ENCODE measurements around the gene G2E3.
"Not testable (repeated sequence)": the region's sequence is repeated elsewhere in the genome, so short reads cannot be mapped to it uniquely, and the experiment has no call there.

G2E3 gene, protein sequence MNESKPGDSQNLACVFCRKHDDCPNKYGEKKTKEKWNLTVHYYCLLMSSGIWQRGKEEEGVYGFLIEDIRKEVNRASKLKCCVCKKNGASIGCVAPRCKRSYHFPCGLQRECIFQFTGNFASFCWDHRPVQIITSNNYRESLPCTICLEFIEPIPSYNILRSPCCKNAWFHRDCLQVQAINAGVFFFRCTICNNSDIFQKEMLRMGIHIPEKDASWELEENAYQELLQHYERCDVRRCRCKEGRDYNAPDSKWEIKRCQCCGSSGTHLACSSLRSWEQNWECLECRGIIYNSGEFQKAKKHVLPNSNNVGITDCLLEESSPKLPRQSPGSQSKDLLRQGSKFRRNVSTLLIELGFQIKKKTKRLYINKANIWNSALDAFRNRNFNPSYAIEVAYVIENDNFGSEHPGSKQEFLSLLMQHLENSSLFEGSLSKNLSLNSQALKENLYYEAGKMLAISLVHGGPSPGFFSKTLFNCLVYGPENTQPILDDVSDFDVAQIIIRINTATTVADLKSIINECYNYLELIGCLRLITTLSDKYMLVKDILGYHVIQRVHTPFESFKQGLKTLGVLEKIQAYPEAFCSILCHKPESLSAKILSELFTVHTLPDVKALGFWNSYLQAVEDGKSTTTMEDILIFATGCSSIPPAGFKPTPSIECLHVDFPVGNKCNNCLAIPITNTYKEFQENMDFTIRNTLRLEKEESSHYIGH

GRCh38 chr14:30558675-30559555, at the start of gene G2E3:
Gene G2E3, plus strand, starts transcription at chr14:30559158. Its CDS starts 21,922 bp downstream, at chr14:30581080.
- DNase-seq (ENCODE audit: low read depth in 1 of 2, low spot score in 1 of 2), result peak; percentile 68 to 85

GRCh38 chr14:30517737-30518136, 41.2 kb upstream of the G2E3 start:
- no peak for DNase-seq (ENCODE audit: low read depth in 1 of 2, low spot score in 1 of 2)

- no peak for DNase-seq (ENCODE audit: low read depth in 1 of 2, low spot score in 1 of 2)
Observed at GRCh38 chr14:30518867-30519560, 39.9 kb upstream of the G2E3 start.

- DNase-seq (ENCODE audit: low read depth in 1 of 2, low spot score in 1 of 2), result no peak
Observed at GRCh38 chr14:30519961-30520360, 39.0 kb upstream of the G2E3 start.

DNA sequence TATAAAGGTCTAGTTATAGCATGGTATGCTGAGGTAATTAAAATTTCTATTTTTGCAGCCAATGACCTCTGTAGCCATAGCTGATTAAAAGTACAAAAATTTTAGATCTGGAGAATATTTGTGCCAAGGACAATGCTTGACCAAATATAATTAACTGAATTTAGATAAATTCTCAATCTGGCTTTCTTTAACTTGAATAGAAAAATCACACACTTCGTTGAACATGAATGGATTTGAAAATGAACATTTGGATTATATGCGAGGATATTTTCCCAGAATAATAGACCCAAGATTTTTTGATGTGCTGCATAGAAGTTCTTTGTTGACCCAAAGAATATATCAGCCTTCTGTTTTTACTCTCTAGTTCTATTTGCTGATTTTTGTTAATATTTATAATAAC, 38.4 kb upstream of the G2E3 start:
- no peak for DNase-seq (ENCODE audit: low read depth in 1 of 2, low spot score in 1 of 2)

- DNase-seq (ENCODE audit: low read depth in 1 of 2, low spot score in 1 of 2), result no peak
Observed at GRCh38 chr14:30521899-30522736, 36.8 kb upstream of the G2E3 start.

GRCh38 chr14:30525833-30526232, 33.1 kb upstream of the G2E3 start:
- DNase-seq (ENCODE audit: low read depth in 1 of 2, low spot score in 1 of 2), result no peak

DNA sequence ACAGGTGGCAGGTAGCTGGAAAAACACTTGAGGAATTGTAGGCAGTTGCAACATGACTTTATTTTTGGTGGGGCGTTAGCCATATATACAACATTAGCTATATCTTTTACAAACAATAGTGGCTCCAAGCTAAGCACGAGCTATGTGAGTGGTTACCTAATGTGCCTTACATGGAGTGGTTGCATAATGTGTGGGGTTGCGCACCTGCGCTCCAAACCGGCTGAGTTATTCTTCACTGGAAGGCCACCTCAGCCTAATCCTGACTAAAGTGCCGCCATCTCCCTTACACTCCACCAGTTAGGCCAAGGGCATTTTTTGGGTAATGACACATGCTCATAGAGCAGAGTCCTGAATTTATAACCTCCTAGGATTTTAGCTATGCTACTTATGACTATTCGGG, 31.8 kb upstream of the G2E3 start:
- no peak for DNase-seq (ENCODE audit: low read depth in 1 of 2, low spot score in 1 of 2)

GRCh38 chr14:30528119-30528518, 30.8 kb upstream of the G2E3 start:
- no peak for DNase-seq (ENCODE audit: low read depth in 1 of 2, low spot score in 1 of 2)

DNA sequence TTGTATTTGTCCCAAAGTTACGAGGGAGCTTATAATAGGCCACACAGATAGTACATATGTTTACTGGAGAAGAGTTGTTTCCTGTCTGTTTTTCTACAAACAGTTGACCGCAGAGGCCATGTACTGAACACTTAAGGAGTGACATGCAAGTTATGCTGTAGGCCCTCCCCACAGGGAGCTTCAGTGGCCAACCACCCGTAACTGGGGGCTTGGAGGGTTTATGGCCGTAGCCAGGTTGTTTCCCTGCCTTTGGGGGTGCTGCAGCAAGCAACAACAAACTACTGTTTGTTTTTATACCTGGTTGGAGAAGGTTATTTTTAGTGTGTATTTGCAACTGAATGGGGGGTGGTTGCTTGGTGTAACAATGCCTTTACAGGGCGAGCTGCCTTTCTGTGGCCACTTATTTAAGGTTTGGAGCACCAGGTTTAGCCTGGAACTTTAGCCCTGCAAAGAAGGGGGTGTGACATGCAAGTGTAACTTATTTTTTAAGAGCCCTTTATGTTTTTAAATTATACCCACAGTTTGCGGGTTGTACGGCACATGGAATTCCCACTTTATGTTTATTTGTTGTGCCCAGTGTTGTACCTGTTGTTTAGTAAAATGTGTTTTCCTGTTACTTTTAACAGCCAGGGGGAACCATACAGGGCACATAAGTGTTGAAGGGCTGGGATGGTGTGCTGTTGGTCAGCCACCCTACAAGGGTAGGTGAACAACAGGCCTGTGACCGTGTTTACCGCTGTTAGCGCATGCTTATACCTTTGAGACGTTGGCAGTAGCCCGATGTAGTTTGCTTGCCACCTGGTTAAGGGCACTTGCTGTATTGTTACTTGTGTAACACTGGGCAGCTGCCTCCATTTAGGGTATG, 29.9 kb upstream of the G2E3 start:
- no peak for DNase-seq (ENCODE audit: low read depth in 1 of 2, low spot score in 1 of 2)

DNA sequence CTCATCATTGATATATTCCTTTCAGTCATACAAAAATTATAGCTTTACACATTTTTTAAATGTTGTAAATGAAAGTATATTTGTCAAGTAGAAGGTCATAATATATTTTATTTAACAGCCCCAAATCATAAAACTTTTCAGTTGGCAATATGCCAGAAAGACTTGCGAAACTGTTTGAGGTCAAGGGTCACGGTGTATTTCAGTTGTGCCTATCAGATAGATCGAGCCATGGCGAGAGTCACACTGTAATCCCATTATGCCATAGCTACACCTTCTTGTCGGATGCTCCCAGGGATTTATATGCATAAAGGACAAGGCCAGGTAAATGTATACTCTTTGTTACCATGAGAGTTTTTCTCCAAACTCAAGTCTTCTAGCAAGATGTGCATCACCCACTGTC, 26.7 kb upstream of the G2E3 start:
- no peak for DNase-seq (ENCODE audit: low read depth in 1 of 2, low spot score in 1 of 2)

GRCh38 chr14:30533126-30533525, 25.8 kb upstream of the G2E3 start:
- no peak for DNase-seq (ENCODE audit: low read depth in 1 of 2, low spot score in 1 of 2)

DNA sequence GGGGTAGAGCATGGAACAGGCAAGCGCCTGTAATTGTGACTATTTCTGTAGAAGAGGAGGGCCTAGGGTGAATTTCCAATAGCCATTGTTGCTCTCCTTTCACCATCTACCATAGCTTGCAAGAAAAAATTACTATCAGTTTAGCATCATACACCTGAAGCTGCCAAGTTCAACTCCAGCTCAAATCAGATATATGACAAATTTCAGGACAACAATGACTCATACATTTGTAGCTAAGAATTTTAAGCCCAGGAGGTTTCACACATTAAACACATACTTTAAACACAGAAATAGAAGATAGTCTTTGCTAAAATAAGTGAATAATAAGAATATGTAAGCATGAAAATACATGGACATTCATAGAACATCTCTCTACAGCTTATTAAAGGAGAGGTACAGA, 17.6 kb upstream of the G2E3 start:
- no peak for DNase-seq (ENCODE audit: low read depth in 1 of 2, low spot score in 1 of 2)

GRCh38 chr14:30546735-30547134, 12.2 kb upstream of the G2E3 start:
- DNase-seq (ENCODE audit: low read depth in 1 of 2, low spot score in 1 of 2), result not testable (repeated sequence)

DNA sequence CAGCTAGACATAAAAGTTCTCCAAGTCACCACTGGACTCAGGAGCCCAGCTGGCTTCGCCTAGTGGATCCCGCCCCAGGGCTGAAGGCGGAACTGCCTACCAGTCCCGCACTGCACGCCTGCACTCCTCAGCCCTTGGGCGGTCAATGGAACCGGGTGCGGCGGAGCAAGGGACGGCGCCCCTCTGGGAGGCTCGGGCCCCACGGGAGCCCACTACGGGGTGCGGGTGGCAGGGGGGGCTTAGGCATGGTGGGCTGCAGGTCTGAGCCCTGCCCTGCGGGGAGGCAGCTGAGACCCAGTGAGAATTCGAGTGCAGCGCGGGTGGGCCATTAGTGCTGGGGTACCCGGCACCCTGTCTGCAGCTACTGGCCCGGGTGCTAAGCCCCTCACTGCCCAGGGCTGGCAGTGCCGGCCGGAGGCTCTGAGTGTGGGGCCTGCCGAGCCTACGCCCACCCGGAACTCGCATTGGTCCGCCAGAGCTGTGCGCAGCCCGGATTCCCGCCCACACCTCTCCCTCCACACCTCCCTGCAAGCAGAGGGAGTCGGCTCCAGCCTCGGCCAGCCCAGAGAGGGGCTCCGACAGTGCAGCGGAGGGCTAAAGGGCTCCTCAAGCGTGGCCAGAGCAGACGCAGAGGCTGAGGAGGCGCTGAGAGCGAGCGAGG, 11.4 kb upstream of the G2E3 start:
- DNase-seq (ENCODE audit: low read depth in 1 of 2, low spot score in 1 of 2), result no peak

DNA sequence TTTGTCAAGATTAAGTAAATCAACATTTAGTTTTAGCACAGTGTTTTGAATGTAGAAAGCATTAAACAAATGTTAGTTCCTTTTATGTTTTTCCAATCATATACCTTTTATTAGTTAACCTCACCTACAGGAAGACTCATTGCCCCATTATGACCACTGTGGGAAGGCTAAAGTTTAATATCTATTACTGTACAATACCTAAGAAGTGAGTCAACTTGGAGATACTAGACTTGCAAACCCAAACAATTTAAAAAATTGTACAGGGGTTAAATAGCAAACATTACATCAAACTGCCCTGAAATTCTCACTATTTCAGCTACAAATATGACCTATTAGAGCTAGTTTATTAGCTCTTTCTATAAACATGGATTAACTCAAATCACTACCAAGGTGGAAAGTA, 8.6 kb upstream of the G2E3 start:
- DNase-seq (ENCODE audit: low read depth in 1 of 2, low spot score in 1 of 2), result no peak

DNA sequence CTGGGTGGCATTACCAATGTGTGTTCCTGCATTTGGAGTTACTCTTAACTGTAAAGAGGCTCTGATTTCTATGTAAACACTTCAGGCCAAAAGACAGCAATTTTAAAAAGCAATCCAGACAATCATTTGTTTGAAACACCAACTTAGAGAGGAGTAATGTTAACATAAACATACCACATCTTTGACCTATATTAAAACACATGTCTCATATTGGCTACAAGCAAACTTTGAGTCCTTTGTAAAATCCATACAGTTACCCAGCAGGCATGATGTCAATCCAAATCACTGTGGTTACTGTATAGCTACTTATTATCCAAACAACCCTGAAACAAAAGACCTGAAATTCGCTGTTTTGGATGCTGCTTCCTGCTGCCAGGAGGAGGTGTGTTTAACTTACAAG, 7.5 kb upstream of the G2E3 start:
- DNase-seq (ENCODE audit: low read depth in 1 of 2, low spot score in 1 of 2), result no peak

DNA sequence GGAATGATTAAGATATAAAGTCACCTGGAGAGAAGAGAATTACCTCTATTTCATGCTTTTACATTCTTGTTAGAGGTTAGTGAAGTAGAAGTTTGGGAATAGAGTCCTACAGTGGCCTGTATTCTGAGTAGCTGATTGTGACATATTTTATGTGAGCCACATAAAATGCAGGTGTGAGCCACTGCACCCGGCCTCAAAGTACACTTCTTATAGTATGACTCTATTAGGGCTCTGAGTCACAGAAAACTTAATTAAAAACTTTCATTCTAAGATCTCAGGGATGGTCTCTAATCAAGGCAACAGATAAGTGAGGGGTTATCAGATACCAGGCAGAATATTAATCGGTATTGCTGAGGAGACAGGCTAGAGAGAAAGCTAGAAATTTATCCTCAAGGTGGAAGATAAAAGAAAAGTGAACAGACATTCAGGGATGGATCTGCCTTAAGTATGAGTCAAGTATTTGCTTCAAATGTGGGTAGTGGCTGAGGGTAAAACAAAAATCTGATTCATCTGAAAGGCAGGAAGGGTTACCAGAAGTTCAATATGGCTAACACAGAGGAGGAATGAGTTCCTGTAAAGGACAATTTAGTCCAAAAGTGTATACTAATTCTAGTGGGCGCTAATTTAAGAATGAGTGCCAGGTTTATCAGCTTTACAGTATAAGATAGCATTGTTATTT, 5.5 kb upstream of the G2E3 start:
- DNase-seq (ENCODE audit: low read depth in 1 of 2, low spot score in 1 of 2), result no peak
